NCI-H526 treated with DMSO at 0.1 percent for 48 hours (cell line): ENCODE results near the gene SPATA12.

Source experiments
- DNase-seq: peaks from one replicate; lab custom pipeline; 2025; lab: John Stamatoyannopoulos, UW

SPATA12 gene

DNA sequence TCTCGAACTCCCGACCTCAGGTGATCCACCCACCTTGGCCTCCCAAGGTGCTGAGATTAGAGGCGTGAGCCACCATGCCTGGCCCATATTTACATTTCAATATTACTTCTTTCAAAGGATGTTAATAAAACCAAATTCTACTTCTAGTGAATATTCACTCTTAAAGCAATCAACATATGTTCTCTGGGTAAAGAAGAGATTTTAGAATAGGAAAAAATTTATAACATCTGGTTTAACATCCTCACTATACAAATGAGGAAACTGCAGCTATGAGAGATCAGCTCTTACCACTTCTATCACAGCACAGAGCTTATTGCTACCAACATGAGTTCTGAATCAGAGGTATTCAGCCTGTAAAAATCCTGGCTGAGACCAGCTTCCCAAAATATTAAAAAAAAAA is 56.0 kb downstream of the SPATA12 start:
- no peak for DNase-seq

- no peak for DNase-seq
Measured at GRCh38 chr3:57118254-57118653, 57.8 kb downstream of the SPATA12 start.

GRCh38 chr3:57120040-57120439 is 59.6 kb downstream of the SPATA12 start:
- DNase-seq: no peak

- DNase-seq: no peak
Measured at GRCh38 chr3:57120451-57121174, 60.1 kb downstream of the SPATA12 start.
